Neural cell (in vitro differentiated cells): ENCODE measurements around the gene PLEKHA5. TPM values are rescaled to one million over a fixed set of nuclear protein-coding genes. Genes with fewer than 3 reads are reported as not detected.

ENCODE experiments used
- H2AFZ ChIP-seq: fragments of 200-600, 300-800 bp; sonication (generic), shearing (Covaris generic); 2 replicates; pipeline ENCODE4 v1.6.0; 2014; ENCODE audit warnings: low read depth, mild to moderate bottlenecking, antibody characterized with exemption, low read length, moderate library complexity
- H3F3A ChIP-seq: fragments of 200-600 bp; shearing (Covaris generic); 2 replicates; pipeline ENCODE4 v1.6.1; 2016; ENCODE audit warnings: mild to moderate bottlenecking, moderate library complexity, mixed read lengths, antibody characterized with exemption, low read length; ENCODE audit not compliant: insufficient read depth, poor library complexity, severe bottlenecking
- H3K27ac ChIP-seq: fragments of 200-600, 300-800 bp; sonication (generic), shearing (Covaris generic); 2 replicates; pipeline ENCODE4 v1.5.1; 2014; ENCODE audit warnings: mild to moderate bottlenecking, low read length, moderate library complexity
- H3K27me3 ChIP-seq: fragments of 300-800, 200-600 bp; sonication (generic), shearing (Covaris generic); 2 replicates; pipeline ENCODE4 v1.6.0; 2014; ENCODE audit warnings: mild to moderate bottlenecking, low read depth, low read length, moderate library complexity; ENCODE audit not compliant: insufficient read depth
- H3K36me3 ChIP-seq: fragments of 300-800, 200-600 bp; sonication (generic), shearing (Covaris generic); 2 replicates; pipeline ENCODE4 v1.5.1; 2014; ENCODE audit warnings: mild to moderate bottlenecking, antibody characterized with exemption, low read length, moderate library complexity; ENCODE audit not compliant: insufficient read depth
- H3K4me2 ChIP-seq: fragments of 300-800, 200-600 bp; sonication (generic), shearing (Covaris generic); 2 replicates; pipeline ENCODE4 v1.6.0; 2014; ENCODE audit warnings: mild to moderate bottlenecking, low read length
- H3K4me3 ChIP-seq: fragments of 300-800, 200-600 bp; sonication (generic), shearing (Covaris generic); 2 replicates; pipeline ENCODE4 v1.5.1; 2014; ENCODE audit warnings: mild to moderate bottlenecking, low read length, moderate library complexity
- H3K79me2 ChIP-seq: fragments of 200-600 bp; shearing (Covaris generic); replicated peaks from 2 replicates; pipeline ENCODE4 v1.6.0; 2014; ENCODE audit warnings: mild to moderate bottlenecking, low read length, moderate library complexity; ENCODE audit not compliant: insufficient read depth
- H3K9ac ChIP-seq: fragments of 300-800, 200-600 bp; sonication (generic), shearing (Covaris generic); 2 replicates; pipeline ENCODE4 v1.6.1; 2016; ENCODE audit warnings: mild to moderate bottlenecking, low read length, mixed read lengths
- H3K9me2 ChIP-seq: fragments of 200-600 bp; shearing (Covaris generic); 2 replicates; pipeline ENCODE4 v1.6.1; 2016; ENCODE audit warnings: mild to moderate bottlenecking, low read length, mixed read lengths; ENCODE audit not compliant: insufficient read depth
- H3K9me3 ChIP-seq: fragments of 200-600, 300-800 bp; sonication (generic), shearing (Covaris generic); 2 replicates; pipeline ENCODE4 v1.6.1; 2016; ENCODE audit warnings: mild to moderate bottlenecking, mixed run types, low read length, moderate library complexity, mixed read lengths
- H4K20me1 ChIP-seq: fragments of 200-600 bp; shearing (Covaris generic); 2 replicates; pipeline ENCODE4 v1.6.1; 2016; ENCODE audit warnings: mild to moderate bottlenecking, mixed run types; ENCODE audit not compliant: insufficient read depth
- EP300 ChIP-seq: fragments of 450-650 bp; conservative IDR thresholded peaks from 2 replicates; pipeline ENCODE4 v1.6.1; 2014; ENCODE audit warnings: antibody characterized with exemption, mild to moderate bottlenecking, moderate library complexity; ENCODE audit not compliant: poor library complexity, severe bottlenecking
- EZH2 ChIP-seq: fragments of 200-600, 300-800 bp; shearing (Covaris generic), sonication (generic); IDR thresholded peaks from 2 replicates; pipeline ENCODE4 v1.6.1; 2014; ENCODE audit warnings: antibody characterized with exemption, low read length, borderline replicate concordance, mild to moderate bottlenecking; ENCODE audit not compliant: insufficient read depth, poor library complexity, severe bottlenecking
- MXI1 ChIP-seq: fragments of 450-650 bp; conservative IDR thresholded peaks from 2 replicates; pipeline ENCODE4 v1.6.1; 2014; ENCODE audit warnings: antibody characterized with exemption, mild to moderate bottlenecking; ENCODE audit not compliant: poor library complexity, severe bottlenecking
- POLR2AphosphoS5 ChIP-seq: IDR thresholded peaks from 2 replicates; pipeline ENCODE4 v1.6.1; 2012
- RAD21 ChIP-seq: fragments of 450-650 bp; conservative IDR thresholded peaks from 2 replicates; pipeline ENCODE4 v1.6.1; 2014; ENCODE audit warnings: antibody characterized with exemption, mild to moderate bottlenecking, moderate library complexity
- SMC3 ChIP-seq: fragments of 450-650 bp; conservative IDR thresholded peaks from 2 replicates; pipeline ENCODE4 v1.6.1; 2014; ENCODE audit warnings: antibody characterized with exemption, mild to moderate bottlenecking, moderate library complexity; ENCODE audit not compliant: poor library complexity
- TAF1 ChIP-seq: IDR thresholded peaks from 2 replicates; pipeline ENCODE4 v1.6.1; 2012; ENCODE audit warnings: low read depth
- polyA plus RNA-seq: library from polyadenylated mRNA; depleted of rRNA; stranded (reverse); fragments of >200 nt; gene quantifications from 2 replicates; pipeline ENCODE4 v1.2.3, GENCODE V29; 2014
- TF ChIP-seq, protein P1 (sequence below): fragments of 450-650 bp; IDR thresholded peaks from 2 replicates; pipeline ENCODE4 v1.5.1; 2014; ENCODE audit warnings: antibody characterized with exemption, mild to moderate bottlenecking, moderate library complexity; ENCODE audit not compliant: poor library complexity, severe bottlenecking
- TF ChIP-seq, protein P2 (sequence below): IDR thresholded peaks from 2 replicates; pipeline ENCODE4 v1.6.1; 2012; ENCODE audit warnings: borderline replicate concordance

The PLEKHA5 gene
- polyA plus RNA-seq, 1 donor from 2014 or later, result 130 TPM

- Histone ChIP-seq H3K36me3 (no peaks in the 10 kb centered on the region), H3F3A (no peaks in the 10 kb centered on the region), H3K9me2 (no peaks in the 10 kb centered on the region), H3K4me3 (no peak overlapping the region), H3K79me2 (peaks cover 48% of the 10 kb centered on the region), H2AFZ (no peak overlapping the region), H3K4me2 (no peak overlapping the region), H3K27ac (no peak overlapping the region), H4K20me1 (no peaks in the 10 kb centered on the region), H3K27me3 (no peaks in the 10 kb centered on the region), H3K9ac (no peak overlapping the region), H3K9me3 (no peaks in the 10 kb centered on the region)
- TF ChIP-seq, protein P1, sequence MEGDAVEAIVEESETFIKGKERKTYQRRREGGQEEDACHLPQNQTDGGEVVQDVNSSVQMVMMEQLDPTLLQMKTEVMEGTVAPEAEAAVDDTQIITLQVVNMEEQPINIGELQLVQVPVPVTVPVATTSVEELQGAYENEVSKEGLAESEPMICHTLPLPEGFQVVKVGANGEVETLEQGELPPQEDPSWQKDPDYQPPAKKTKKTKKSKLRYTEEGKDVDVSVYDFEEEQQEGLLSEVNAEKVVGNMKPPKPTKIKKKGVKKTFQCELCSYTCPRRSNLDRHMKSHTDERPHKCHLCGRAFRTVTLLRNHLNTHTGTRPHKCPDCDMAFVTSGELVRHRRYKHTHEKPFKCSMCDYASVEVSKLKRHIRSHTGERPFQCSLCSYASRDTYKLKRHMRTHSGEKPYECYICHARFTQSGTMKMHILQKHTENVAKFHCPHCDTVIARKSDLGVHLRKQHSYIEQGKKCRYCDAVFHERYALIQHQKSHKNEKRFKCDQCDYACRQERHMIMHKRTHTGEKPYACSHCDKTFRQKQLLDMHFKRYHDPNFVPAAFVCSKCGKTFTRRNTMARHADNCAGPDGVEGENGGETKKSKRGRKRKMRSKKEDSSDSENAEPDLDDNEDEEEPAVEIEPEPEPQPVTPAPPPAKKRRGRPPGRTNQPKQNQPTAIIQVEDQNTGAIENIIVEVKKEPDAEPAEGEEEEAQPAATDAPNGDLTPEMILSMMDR, result no peak
- TF ChIP-seq POLR2AphosphoS5, result no peak
These were observed 36.9 kb downstream of the PLEKHA5 start for GRCh38 chr12:19166387-19166786.

GRCh38 chr12:19166956-19167355 is 37.4 kb downstream of the PLEKHA5 start:
- Histone ChIP-seq H3K79me2 (peaks cover 49% of the 10 kb centered on the region), H3K27me3 (no peaks in the 10 kb centered on the region), H3K27ac (no peak overlapping the region), H4K20me1 (no peaks in the 10 kb centered on the region), H3K9me2 (no peaks in the 10 kb centered on the region), H3K9me3 (no peaks in the 10 kb centered on the region), H2AFZ (no peak overlapping the region), H3F3A (no peaks in the 10 kb centered on the region), H3K36me3 (no peaks in the 10 kb centered on the region), H3K9ac (no peak overlapping the region), H3K4me3 (no peak overlapping the region), H3K4me2 (no peak overlapping the region)
- TF ChIP-seq, protein P2, sequence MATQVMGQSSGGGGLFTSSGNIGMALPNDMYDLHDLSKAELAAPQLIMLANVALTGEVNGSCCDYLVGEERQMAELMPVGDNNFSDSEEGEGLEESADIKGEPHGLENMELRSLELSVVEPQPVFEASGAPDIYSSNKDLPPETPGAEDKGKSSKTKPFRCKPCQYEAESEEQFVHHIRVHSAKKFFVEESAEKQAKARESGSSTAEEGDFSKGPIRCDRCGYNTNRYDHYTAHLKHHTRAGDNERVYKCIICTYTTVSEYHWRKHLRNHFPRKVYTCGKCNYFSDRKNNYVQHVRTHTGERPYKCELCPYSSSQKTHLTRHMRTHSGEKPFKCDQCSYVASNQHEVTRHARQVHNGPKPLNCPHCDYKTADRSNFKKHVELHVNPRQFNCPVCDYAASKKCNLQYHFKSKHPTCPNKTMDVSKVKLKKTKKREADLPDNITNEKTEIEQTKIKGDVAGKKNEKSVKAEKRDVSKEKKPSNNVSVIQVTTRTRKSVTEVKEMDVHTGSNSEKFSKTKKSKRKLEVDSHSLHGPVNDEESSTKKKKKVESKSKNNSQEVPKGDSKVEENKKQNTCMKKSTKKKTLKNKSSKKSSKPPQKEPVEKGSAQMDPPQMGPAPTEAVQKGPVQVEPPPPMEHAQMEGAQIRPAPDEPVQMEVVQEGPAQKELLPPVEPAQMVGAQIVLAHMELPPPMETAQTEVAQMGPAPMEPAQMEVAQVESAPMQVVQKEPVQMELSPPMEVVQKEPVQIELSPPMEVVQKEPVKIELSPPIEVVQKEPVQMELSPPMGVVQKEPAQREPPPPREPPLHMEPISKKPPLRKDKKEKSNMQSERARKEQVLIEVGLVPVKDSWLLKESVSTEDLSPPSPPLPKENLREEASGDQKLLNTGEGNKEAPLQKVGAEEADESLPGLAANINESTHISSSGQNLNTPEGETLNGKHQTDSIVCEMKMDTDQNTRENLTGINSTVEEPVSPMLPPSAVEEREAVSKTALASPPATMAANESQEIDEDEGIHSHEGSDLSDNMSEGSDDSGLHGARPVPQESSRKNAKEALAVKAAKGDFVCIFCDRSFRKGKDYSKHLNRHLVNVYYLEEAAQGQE, result no peak
- TF ChIP-seq SMC3 (no peak), MXI1 (no peak), RAD21 (no peak), TAF1 (no peak), EZH2 (no peak), POLR2AphosphoS5 (no peak), EP300 (no peak)
- TF ChIP-seq, protein P1, result no peak
